A673 (cell line): ENCODE measurements around the gene NR5A2. TPM values are rescaled to one million over a fixed set of nuclear protein-coding genes. Genes with fewer than 3 reads are reported as not detected.

ENCODE experiments used
- BruUV-seq: library from RNA; stranded (reverse); fragments of 400-500 nt; replicated peaks from 2 replicates; lab custom pipeline; 2021; lab: Mats Ljungman, UMichigan
- CTCF ChIA-PET: fragments of 300-600 bp; sonication (Branson Sonifier 250); formaldehyde crosslinking; loops from one replicate; lab custom pipeline; 2022; ENCODE audit warnings: antibody characterized with exemption; lab: Charles Lee
- POLR2A ChIA-PET: fragments of 300-600 bp; sonication (Branson Sonifier 250); formaldehyde crosslinking; loops from one replicate; lab custom pipeline; 2022; ENCODE audit warnings: antibody characterized with exemption; ENCODE audit not compliant: low non-redundant PET; lab: Charles Lee
- DNase-seq: peaks from one replicate; pipeline ENCODE4 v3.0.0-alpha.2; 2015; ENCODE audit warnings: low spot score
- H3K27ac ChIP-seq: fragments of 200-600 bp; sonication (generic); 2 replicates; pipeline ENCODE4 v1.5.1; 2016; ENCODE audit warnings: mixed run types, low read depth, mild to moderate bottlenecking, mixed read lengths, antibody characterized with exemption, low read length; ENCODE audit not compliant: poor library complexity, severe bottlenecking
- H3K27me3 ChIP-seq: fragments of 200-600 bp; sonication (generic); replicated peaks from 2 replicates; pipeline ENCODE4 v1.6.1; 2017; ENCODE audit warnings: mixed run types, low read depth, mild to moderate bottlenecking, mixed read lengths, antibody characterized with exemption, low read length; ENCODE audit not compliant: insufficient read depth, poor library complexity
- H3K36me3 ChIP-seq: fragments of 200-600 bp; sonication (generic); 2 replicates; pipeline ENCODE4 v1.6.1; 2016; ENCODE audit warnings: mixed run types, mild to moderate bottlenecking, mixed read lengths, antibody characterized with exemption, low read length; ENCODE audit not compliant: insufficient read depth, poor library complexity, severe bottlenecking
- H3K4me1 ChIP-seq: fragments of 200-600 bp; sonication (generic); 2 replicates; pipeline ENCODE4 v1.6.1; 2017; ENCODE audit warnings: mixed run types, mild to moderate bottlenecking, mixed read lengths, antibody characterized with exemption, low read length; ENCODE audit not compliant: insufficient read depth, poor library complexity, severe bottlenecking
- H3K4me3 ChIP-seq: fragments of 200-600 bp; sonication (generic); 2 replicates; pipeline ENCODE4 v1.5.1; 2016; ENCODE audit warnings: low read depth, mixed run types, mild to moderate bottlenecking, mixed read lengths, low read length; ENCODE audit not compliant: poor library complexity, severe bottlenecking
- H3K9me3 ChIP-seq: fragments of 200-600 bp; sonication (generic); 2 replicates; pipeline ENCODE4 v1.6.1; 2016; ENCODE audit warnings: mixed run types, low read depth, mild to moderate bottlenecking, mixed read lengths, antibody characterized with exemption, low read length; ENCODE audit not compliant: poor library complexity, severe bottlenecking
- CTCF ChIP-seq: fragments of 300-800, 200-600 bp; sonication (generic); conservative IDR thresholded peaks from 2 replicates; pipeline ENCODE4 v1.5.1; 2017; ENCODE audit warnings: low read depth, mild to moderate bottlenecking, antibody characterized with exemption, low read length, moderate library complexity, mixed read lengths
- EZH2 ChIP-seq: fragments of 200-600 bp; sonication (generic); IDR thresholded peaks from 2 replicates; pipeline ENCODE4 v1.6.1; 2017; ENCODE audit warnings: borderline replicate concordance, low read depth, mild to moderate bottlenecking, mixed read lengths, antibody characterized with exemption, low read length; ENCODE audit not compliant: poor library complexity, severe bottlenecking
- intact Hi-C: fragments of 100-400 bp; cut with micrococcal nuclease; formaldehyde crosslinking; loops from one replicate; pipeline ENCODE4 v1.10.0; 2022; ENCODE audit not compliant: unreplicated experiment
- total RNA-seq: library from RNA; stranded (reverse); gene quantifications from 2 replicates; pipeline ENCODE4 v1.2.3, GENCODE V29; 2021

NR5A2 gene
- total RNA-seq, 1 experiment from 2014 or later, result not detected

DNA sequence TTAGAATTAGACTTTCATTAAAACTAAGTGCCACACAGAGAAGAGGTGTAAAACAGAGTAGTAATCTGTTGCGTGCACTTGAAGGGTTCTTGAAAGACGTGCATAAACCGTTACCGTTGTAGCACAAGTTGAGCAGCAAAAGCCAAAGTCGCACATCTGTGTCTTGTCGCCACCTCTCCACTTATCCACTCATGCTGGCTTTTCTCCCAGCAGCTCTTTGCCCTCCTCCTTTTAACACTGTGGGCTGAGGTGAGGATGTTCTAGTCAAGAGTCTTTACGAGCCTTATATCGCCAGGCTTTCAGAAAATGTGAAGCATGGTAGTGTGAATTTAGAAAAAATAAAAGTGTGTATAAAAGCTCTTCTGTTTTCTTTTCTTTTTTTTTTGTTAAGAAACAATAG is 48.0 kb downstream of the NR5A2 start:
- ChIA-PET CTCF (no interaction called here), POLR2A (no interaction called here)
- intact Hi-C loops, result no loop called here

DNA sequence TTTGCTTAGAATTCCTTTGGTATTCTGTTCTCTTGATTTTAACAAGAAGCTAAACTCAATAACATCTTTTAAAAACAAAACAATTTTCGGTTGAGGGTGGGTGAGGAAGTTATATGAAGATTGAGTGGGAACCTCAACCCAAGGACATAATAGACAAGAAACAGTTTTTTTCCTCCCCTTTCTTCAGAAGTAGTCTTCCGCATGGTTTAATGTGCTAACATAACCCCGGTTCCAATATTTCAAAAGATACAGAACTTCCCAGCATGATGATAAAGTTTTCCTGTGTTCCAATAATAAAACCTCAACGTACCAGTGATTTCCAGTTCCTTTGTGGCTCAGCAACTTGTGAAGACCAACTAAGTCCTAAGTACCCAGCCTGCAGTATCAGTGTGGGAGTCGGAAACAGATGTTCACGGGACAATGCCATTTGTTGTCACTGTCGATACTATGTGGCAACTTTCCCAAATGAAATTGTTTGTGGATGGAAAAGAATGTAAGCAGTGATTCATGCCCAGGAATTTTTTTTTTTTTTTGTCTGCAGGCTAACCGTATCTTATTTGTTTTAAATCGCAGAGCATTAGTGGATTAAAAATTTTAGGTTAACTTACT is 48.5 kb downstream of the NR5A2 start:
- ChIA-PET POLR2A (no interaction called here), CTCF (no interaction called here)
- TF ChIP-seq CTCF (no peak), EZH2 (no peak)
- Histone ChIP-seq H3K9me3 (no peaks in the 10 kb centered on the region), H3K27ac (no peak overlapping the region), H3K4me3 (peak overlapping the region; percentile 3), H3K27me3 (peaks cover 15% of the 10 kb centered on the region), H3K4me1 (peaks cover 11% of the 10 kb centered on the region), H3K36me3 (no peaks in the 10 kb centered on the region)
- no TSS peak for BruUV-seq
- intact Hi-C loops, result no loop called here
- peak; percentile 86 for DNase-seq

More for the DNA sequence above, 48.0 kb downstream of the NR5A2 start:
- peak; percentile 14 for DNase-seq
- no TSS peak for BruUV-seq
- Histone ChIP-seq H3K4me1 (peaks cover 11% of the 10 kb centered on the region), H3K4me3 (peak overlapping the region; percentile 3), H3K9me3 (no peaks in the 10 kb centered on the region), H3K36me3 (no peaks in the 10 kb centered on the region), H3K27ac (no peak overlapping the region), H3K27me3 (peaks cover 20% of the 10 kb centered on the region)
- TF ChIP-seq CTCF (no peak), EZH2 (no peak)

DNA sequence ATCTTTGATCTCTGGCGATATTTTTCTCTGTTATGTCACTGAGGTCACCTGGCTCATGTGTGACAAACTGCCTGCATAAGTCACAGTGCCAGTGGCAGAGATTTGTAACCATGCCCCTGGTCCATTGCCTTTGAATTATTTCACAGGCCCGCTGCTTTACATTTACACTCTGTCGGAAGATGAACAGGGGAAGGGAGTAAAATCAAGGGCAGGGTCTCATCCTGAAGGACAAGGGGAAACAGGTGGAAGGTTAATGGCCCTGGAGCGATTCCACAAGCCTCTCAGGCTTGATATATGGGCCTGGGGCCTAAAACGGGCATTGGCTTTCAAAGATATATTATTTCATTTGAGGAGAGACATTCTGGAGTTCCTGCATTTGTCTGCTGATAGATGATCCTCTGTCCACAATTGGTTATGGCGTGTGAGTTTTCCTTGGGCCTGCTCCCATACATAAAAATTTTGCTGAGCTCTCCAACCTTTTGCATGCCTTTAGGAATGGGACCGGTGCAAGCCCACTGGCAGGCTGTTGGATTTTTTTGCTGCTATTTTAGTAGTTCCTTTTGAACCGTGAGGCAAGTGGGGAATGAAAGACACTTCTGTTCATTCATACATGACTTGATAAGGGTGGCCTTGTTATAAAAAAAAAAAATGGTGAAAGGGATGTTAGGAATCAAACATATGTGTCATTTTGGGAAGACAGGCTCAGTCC is 51.9 kb downstream of the NR5A2 start:
- intact Hi-C loops, result no loop called here

More for the DNA sequence above, 51.9 kb downstream of the NR5A2 start:
- no TSS peak for BruUV-seq
- H3K27me3 ChIP-seq, result peaks cover 5% of the 10 kb centered on the region
- no peak overlapping the region for H3K4me3 ChIP-seq
- no peak for DNase-seq
- no peaks in the 10 kb centered on the region for H3K9me3 ChIP-seq
- POLR2A ChIA-PET, result no interaction called here
- peaks cover 11% of the 10 kb centered on the region for H3K4me1 ChIP-seq
- CTCF ChIA-PET, result no interaction called here
- H3K27ac ChIP-seq, result no peak overlapping the region
- no peak for TF ChIP-seq EZH2
- no peak for TF ChIP-seq CTCF
- H3K36me3 ChIP-seq, result no peaks in the 10 kb centered on the region
